ENCODE measurements around the gene CLCN2. TPM values are rescaled to one million over a fixed set of nuclear protein-coding genes. Genes with fewer than 3 reads are reported as not detected.

Gene CLCN2
- total RNA-seq, 2 donors from 2014 or later = 7.5 to 12.2 TPM

GRCh38 chr3:184299488-184300377 lies 61.7 kb downstream of the CLCN2 start:
- H3K4me1 ChIP-seq = peaks cover 29% of the 10 kb centered on the region
- WGBS, 2 donors = 13 to 23% methylated on average over 21 to 29 of the region's 29 CpGs
- no peaks in the 10 kb centered on the region for H3K9me3 ChIP-seq
- no peaks in the 10 kb centered on the region for H3K27me3 ChIP-seq
- ATAC-seq (no peak), DNase-seq (no peak)
- H3K27ac ChIP-seq = peak overlapping the region; percentile 17 to 84 (median 49)
- intact Hi-C loops (cut with DNase I) = no loop called here
- peaks cover 11 to 24% of the 10 kb centered on the region in 2 donors for H3K36me3 ChIP-seq (replicated peaks in 1 of 2; ENCODE audit: insufficient read depth in 1 of 2, low read depth in 2 of 2)
- TF ChIP-seq POLR2A (IDR thresholded peaks at IDR 0.05) (no peak), CTCF (IDR thresholded peaks at IDR 0.05) (no peak)
- H3K4me3 ChIP-seq = peak overlapping the region; percentile 49 to 85

- intact Hi-C loops (cut with DNase I) = no loop called here
- peak in 1 of 7 experiments; percentile 11 for TF ChIP-seq CTCF (IDR thresholded peaks at IDR 0.05)
- peak; percentile 46 to 92 (median 90) for TF ChIP-seq POLR2A (IDR thresholded peaks at IDR 0.05)
- DNase-seq (peak; percentile 98 to 99 (median 98)), ATAC-seq (peak; percentile 98)
- peaks cover 29% of the 10 kb centered on the region for H3K4me1 ChIP-seq
- no peaks in the 10 kb centered on the region for H3K27me3 ChIP-seq
- peaks cover 11 to 19% of the 10 kb centered on the region in 2 donors for H3K36me3 ChIP-seq (replicated peaks in 1 of 2; ENCODE audit: insufficient read depth in 1 of 2, low read depth in 2 of 2)
- no peaks in the 10 kb centered on the region for H3K9me3 ChIP-seq
- 0 to 1% methylated on average over 1 to 77 of the region's 78 CpGs for WGBS, 2 donors
- H3K27ac ChIP-seq = peak within 1 kb of the TSS; percentile 74 to 93 (median 84)
- H3K4me3 ChIP-seq = peak within 1 kb of the TSS; percentile 49 to 85
These were observed 62.5 kb downstream of the CLCN2 start, which contains the start of gene PSMD2 for GRCh38 chr3:184298759-184299487. Gene PSMD2, plus strand, starts transcription at chr3:184299241. Its CDS starts 26 bp downstream, at chr3:184299267.

- 63 to 91% methylated on average over 2 to 7 of the region's 7 CpGs for WGBS, 2 donors
- intact Hi-C loops (cut with DNase I) = no loop called here
These were observed 64.8 kb downstream of the CLCN2 start for GRCh38 chr3:184296616-184297015.

More at GRCh38 chr3:184296616-184297015, 64.8 kb downstream of the CLCN2 start:
- Histone ChIP-seq H3K27me3 (no peaks in the 10 kb centered on the region), H3K9me3 (no peaks in the 10 kb centered on the region), H3K4me3 (no peak overlapping the region), H3K36me3 (replicated peaks in 1 of 2; ENCODE audit: insufficient read depth in 1 of 2, low read depth in 2 of 2) (peaks cover 0 to 2% of the 10 kb centered on the region in 2 donors), H3K4me1 (peaks cover 29% of the 10 kb centered on the region), H3K27ac (peak overlapping the region in 1 of 4 donors; percentile 78)
- ATAC-seq (no peak), DNase-seq (no peak)
- TF ChIP-seq CTCF (IDR thresholded peaks at IDR 0.05) (no peak), POLR2A (IDR thresholded peaks at IDR 0.05) (no peak)

Small RNA genes lying within 50 kb of the gene (small RNA-seq; reads per million reads assigned to genes)
- 2,456 reads per million, percentile 99 among the genes with 10 or more reads in this experiment for gene SNORD66

Other genes starting within 250 kb of the CLCN2 start
- 10 to 100 TPM in 1 of 2 donors, 1 to 10 TPM in 1; 9.9 to 21.8 TPM for gene EIF2B5, start 226.2 kb downstream of the CLCN2 start, total RNA-seq
- gene DVL3, start 206.2 kb downstream of the CLCN2 start, total RNA-seq = 10 to 100 TPM; 40.0 to 53.4 TPM
- 10 to 100 TPM; 53.4 to 70.9 TPM for gene AP2M1, start 186.8 kb downstream of the CLCN2 start, total RNA-seq
- 10 to 100 TPM; 41.8 to 46.1 TPM for gene ABCF3, start 175.4 kb downstream of the CLCN2 start, total RNA-seq
- gene VWA5B2, start 132.0 kb downstream of the CLCN2 start, total RNA-seq = 10 to 100 TPM in 1 of 2 donors, 1 to 10 TPM in 1; 6.0 to 15.8 TPM
- 10 to 100 TPM; 32.4 to 67.6 TPM for gene ALG3, start 112.6 kb downstream of the CLCN2 start, total RNA-seq
- gene EEF1AKMT4, start 111.9 kb downstream of the CLCN2 start, total RNA-seq = 1 to 10 TPM; 3.0 to 3.4 TPM
- gene CAMK2N2, start 100.1 kb downstream of the CLCN2 start, total RNA-seq = 1 to 10 TPM; 1.6 to 1.8 TPM
- 10 to 100 TPM; 11.7 to 18.8 TPM for gene ECE2, start 85.6 kb downstream of the CLCN2 start, total RNA-seq
- gene PSMD2, start 62.4 kb downstream of the CLCN2 start, total RNA-seq = 10 to 100 TPM; 75.0 to 83.7 TPM
- gene EIF4G1, start 47.0 kb downstream of the CLCN2 start, total RNA-seq = 100 to 1,000 TPM; 146 to 213 TPM
- gene FAM131A, start 24.0 kb downstream of the CLCN2 start, total RNA-seq = 10 to 100 TPM; 11.5 to 13.5 TPM
- gene POLR2H, start 105 bp upstream of the CLCN2 start, total RNA-seq = 100 to 1,000 TPM in 1 of 2 donors, 10 to 100 TPM in 1; 32.4 to 137 TPM
- not detected for gene THPO, start 16.6 kb upstream of the CLCN2 start, total RNA-seq
- 10 to 100 TPM; 47.2 to 50.4 TPM for gene CHRD, start 18.4 kb upstream of the CLCN2 start, total RNA-seq
- 10 to 100 TPM in 1 of 2 donors, 1 to 10 TPM in 1; 7.9 to 10.1 TPM for gene EPHB3, start 200.2 kb upstream of the CLCN2 start, total RNA-seq

All from body of pancreas (tissue), 4 donors.